Stimulated activated CD4-positive, alpha-beta T cell treated with anti-CD3 and anti-CD28 coated beads, Interleukin-2, amount 100 ng/mL, for 4 hours (primary cell): ENCODE results near the gene ALDH1L1.

Source experiments
- DNase-seq: peaks from one replicate; pipeline ENCODE4 v3.0.0-alpha.2; 2020; ENCODE audit warnings: low read depth

The ALDH1L1 gene

GRCh38 chr3:126194713-126195305 is 14.4 kb upstream of the ALDH1L1 start:
- DNase-seq = no peak

GRCh38 chr3:126191246-126191645 is 10.9 kb upstream of the ALDH1L1 start:
- DNase-seq = no peak

GRCh38 chr3:126187920-126188319 is 7.5 kb upstream of the ALDH1L1 start:
- no peak for DNase-seq

- DNase-seq = no peak
Observed at GRCh38 chr3:126186749-126187148, 6.4 kb upstream of the ALDH1L1 start.

GRCh38 chr3:126186271-126186670 is 5.9 kb upstream of the ALDH1L1 start:
- DNase-seq = no peak

GRCh38 chr3:126184465-126185000 is 4.1 kb upstream of the ALDH1L1 start:
- DNase-seq = no peak

GRCh38 chr3:126181398-126181725 is 976 bp upstream of the ALDH1L1 start:
- no peak for DNase-seq

GRCh38 chr3:126179825-126180476 is 435 bp downstream of the ALDH1L1 start:
- no peak for DNase-seq

- no peak for DNase-seq
Observed at GRCh38 chr3:126170073-126170777, 10.2 kb downstream of the ALDH1L1 start.

- DNase-seq = no peak
Observed at GRCh38 chr3:126167566-126167965, 12.8 kb downstream of the ALDH1L1 start.

- DNase-seq = no peak
Observed at GRCh38 chr3:126166009-126166408, 14.4 kb downstream of the ALDH1L1 start.

GRCh38 chr3:126161309-126161708 is 19.1 kb downstream of the ALDH1L1 start:
- no peak for DNase-seq

GRCh38 chr3:126160243-126161210 is 19.9 kb downstream of the ALDH1L1 start:
- DNase-seq = no peak

GRCh38 chr3:126159476-126159875 is 20.9 kb downstream of the ALDH1L1 start:
- DNase-seq = no peak

GRCh38 chr3:126158912-126159454 is 21.4 kb downstream of the ALDH1L1 start:
- DNase-seq = no peak

- DNase-seq = no peak
Observed at GRCh38 chr3:126158016-126158911, 22.1 kb downstream of the ALDH1L1 start.

- no peak for DNase-seq
Observed at GRCh38 chr3:126157083-126157768, 23.2 kb downstream of the ALDH1L1 start.

GRCh38 chr3:126156468-126156867 is 23.9 kb downstream of the ALDH1L1 start:
- DNase-seq = no peak

GRCh38 chr3:126155819-126156218 is 24.6 kb downstream of the ALDH1L1 start:
- DNase-seq = no peak

GRCh38 chr3:126155280-126155640 is 25.1 kb downstream of the ALDH1L1 start:
- DNase-seq = no peak
